Smooth muscle cell of the brain vasculature (primary cell): ENCODE results near the gene SNCB.

ENCODE experiments used
- DNase-seq: peaks from one replicate; pipeline ENCODE4 v3.0.0-alpha.2; 2012; ENCODE audit warnings: low read depth, low spot score

Gene SNCB

GRCh38 chr5:176575488-176576422, 54.6 kb downstream of the SNCB start:
- no peak for DNase-seq

GRCh38 chr5:176575066-176575465, 55.3 kb downstream of the SNCB start:
- no peak for DNase-seq

- no peak for DNase-seq
Measured at GRCh38 chr5:176574297-176574591, 56.1 kb downstream of the SNCB start.

GRCh38 chr5:176573564-176574296, 56.6 kb downstream of the SNCB start:
- DNase-seq: no peak
